Heart left ventricle (tissue), 16 donors: ENCODE results near the gene TECR. TPM values are rescaled to one million over a fixed set of nuclear protein-coding genes. Genes with fewer than 3 reads are reported as not detected.

ENCODE experiments used
- ATAC-seq, 4 donors: fragments of 200-7000 bp; cut with Tn5 transposase; one replicate each; pipeline ENCODE4 v1.9.1; 2020 to 2022; ENCODE audit warnings: moderate library complexity in 4 of 4, mild to moderate bottlenecking in 3 of 4, moderate number of reproducible peaks in 1 of 4
- DNase-seq, 5 donors: peaks; one replicate each; pipeline ENCODE4 v3.0.0-alpha.2; 2020
- H3K27ac ChIP-seq, 12 donors: fragments of 200-600 bp; sonication (generic) in 4 of 12; one replicate each; pipeline versions ENCODE4 v1.5.0 to v1.8.0; 2016 to 2022; ENCODE audit warnings: mild to moderate bottlenecking in 2 of 12
- H3K27me3 ChIP-seq, 9 donors: fragments of 200-600 bp; sonication (generic) in 2 of 9; one replicate each; pipeline versions ENCODE4 v1.5.1 to v1.8.0; 2016 to 2022; ENCODE audit warnings: mild to moderate bottlenecking in 3 of 9
- H3K36me3 ChIP-seq, 9 donors: fragments of 200-600 bp; sonication (generic) in 2 of 9; one replicate each; pipeline versions ENCODE4 v1.5.0 to v1.8.0; 2018 to 2022; ENCODE audit warnings: mild to moderate bottlenecking in 2 of 9
- H3K4me1 ChIP-seq, 12 donors: fragments of 200-600 bp; sonication (generic) in 4 of 12; one replicate each; pipeline versions ENCODE4 v1.5.0 to v1.8.0; 2016 to 2022; ENCODE audit warnings: mild to moderate bottlenecking in 3 of 12
- H3K4me3 ChIP-seq, 12 donors: fragments of 200-600 bp; sonication (generic) in 4 of 12; one replicate each; pipeline versions ENCODE4 v1.5.0 to v1.8.0; 2017 to 2022; ENCODE audit warnings: mild to moderate bottlenecking in 9 of 12, moderate library complexity in 4 of 12
- H3K9me3 ChIP-seq, 12 donors: fragments of 200-600 bp; sonication (generic) in 4 of 12; one replicate each; pipeline versions ENCODE4 v1.5.0 to v1.8.0; 2016 to 2022; ENCODE audit warnings: mild to moderate bottlenecking in 1 of 12
- POLR2A ChIP-seq, 2 donors: fragments of 450-650 bp; IDR thresholded peaks; one replicate each; pipeline ENCODE4 v1.6.1; 2017; ENCODE audit warnings: antibody characterized with exemption in 2 of 2, mild to moderate bottlenecking in 2 of 2, moderate library complexity in 2 of 2
- WGBS, 4 donors: extraction: QIAGEN DNeasy Blood & Tissue Kit in 2 of 4; methylation state at CpG; one replicate each; pipeline versions ENCODE4 v1.1.5 to v1.1.7; 2013 to 2018; 5-methylcytosine and 5-hydroxymethylcytosine counted together
- intact Hi-C, 10 donors: fragments of 100-400 bp; cut with DNase I; formaldehyde crosslinking; loops; one replicate each; pipeline versions ENCODE4 v1.11.1 to v1.14.2; 2022
- polyA plus RNA-seq, 2 donors: library from polyadenylated mRNA; stranded (reverse); fragments of 200-250 nt; gene quantifications; one replicate each; pipeline ENCODE4 v1.2.3, GENCODE V29; 2013
- total RNA-seq, 9 donors: library from RNA; depleted of rRNA in 2 of 9; stranded (reverse); fragments of >200 nt in 2 of 9; fragmentation: NEBNext Ultra II Directional in 3 of 9; extraction: Animal tissue kit (Norgen Biotek cat#: 25700) in 3 of 9; gene quantifications; one replicate each; pipeline versions ENCODE4 v1.1.0 to v1.2.4, GENCODE V29; 2016 to 2023
- TF ChIP-seq, protein P1 (sequence below), 12 donors: fragments of 200-600 bp; sonication (generic) in 4 of 12; IDR thresholded peaks; one replicate each; pipeline versions ENCODE4 v1.5.0 to v1.8.0; 2018 to 2022; ENCODE audit warnings: antibody characterized with exemption in 12 of 12, mild to moderate bottlenecking in 5 of 12
- donor health status: ischemic (EF 13 %, LVEDD 7.1; RV severe dilation, severe dysfunction).
- donor health status: healthy with polysubstance abuse.
- donor health status: DM: no; HTN: yes; CAD: no.
- donor health status: DM: no; HTN: no; CAD: no.
- donor health status: ischemic (EF 25% LVEDD 6.9; RV normal size, moderate dysfunction).
- donor health status: ischemic (EF 25% LVEDD 5.7; RV mildly dilated, moderate dysfunction).
- donor health status: healthy.
- donor health status: DM: yes; HTN: yes; CAD: no.
- donor health status: ischemic (EF 35%, LVEDD 5.7; RV mildly dilated, moderate dysfunction).
- donor health status: nonischemic (EF 11% LVEDD 7.7; RV severe dilation, severe dysfunction).
- donor health status: DM: yes; HTN: yes; CAD: no.
- donor health status: PGD.
- donor health status: ischemic (EF 29% LVEDD 5.4; RV normal size, mild dysfunction).
- donor health status: nonischemic (EF 23%, LVEDD 6.1; RV moderate dilation, normal function).

TECR gene
- total and polyA plus RNA-seq, 11 donors = 48.1 to 102 (median 71.7) TPM

DNA sequence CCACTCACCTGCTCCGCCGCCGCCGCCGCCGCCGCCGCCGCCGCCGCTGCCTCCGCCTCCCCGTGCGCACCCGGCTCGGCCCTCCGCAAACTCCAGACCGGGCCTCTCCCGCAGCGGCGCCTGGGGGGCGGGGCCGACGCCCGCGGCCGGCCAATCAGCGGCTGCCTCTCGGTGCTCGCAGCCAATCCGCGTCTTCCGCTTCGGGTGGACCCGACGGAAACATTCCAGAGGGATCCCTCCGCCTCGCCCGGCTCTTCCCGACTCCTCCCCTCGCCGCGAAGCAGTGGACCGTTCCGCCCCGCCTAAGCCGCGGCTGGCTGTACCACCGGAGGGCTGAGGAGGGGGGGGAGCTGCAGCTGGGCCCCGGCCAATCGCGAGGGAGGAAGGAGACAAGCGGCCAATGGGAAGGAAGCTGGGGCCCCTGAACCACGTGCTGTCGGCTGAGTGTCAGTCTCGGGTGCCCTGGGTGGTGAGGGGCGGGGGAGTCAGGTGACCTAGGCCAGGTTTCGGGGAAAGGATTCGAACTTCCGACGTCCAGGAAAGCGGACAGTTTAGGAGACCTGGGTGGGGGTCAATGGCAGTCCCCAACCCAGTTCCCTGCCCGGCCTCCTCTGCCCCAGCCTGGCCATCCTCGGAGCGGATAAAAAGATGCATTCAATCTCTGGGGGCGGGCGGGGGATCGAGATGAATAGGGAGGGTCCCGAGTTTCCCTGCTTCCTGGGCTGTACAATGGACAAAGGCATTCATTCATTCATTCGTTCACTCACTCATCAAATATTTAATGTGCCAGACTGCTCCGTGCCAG is 33.2 kb upstream of the TECR start, which contains the start of gene GIPC1:
Gene GIPC1 (minus strand): TSS at position 99 of the 805 bp plus-strand sequence. CDS start 13,151 bp downstream, outside the sequence.
- peak within 1 kb of the TSS; percentile 64 to 96 (median 91) for H3K4me3 ChIP-seq
- DNase-seq (peak; percentile 97 to 98 (median 98)), ATAC-seq (peak; percentile 97 to 99 (median 98))
- intact Hi-C loops = loop anchor here in 2 of 10 donors (2.0 to 10.0 kb wide), 2 partner anchors 21 to 361 kb away; partner anchors contain the start of gene ASF1B (in 1 of the 2)
- TF ChIP-seq POLR2A (IDR thresholded peaks at IDR 0.05) = peak in 1 of 2 donors; percentile 53
- TF ChIP-seq, protein P1, sequence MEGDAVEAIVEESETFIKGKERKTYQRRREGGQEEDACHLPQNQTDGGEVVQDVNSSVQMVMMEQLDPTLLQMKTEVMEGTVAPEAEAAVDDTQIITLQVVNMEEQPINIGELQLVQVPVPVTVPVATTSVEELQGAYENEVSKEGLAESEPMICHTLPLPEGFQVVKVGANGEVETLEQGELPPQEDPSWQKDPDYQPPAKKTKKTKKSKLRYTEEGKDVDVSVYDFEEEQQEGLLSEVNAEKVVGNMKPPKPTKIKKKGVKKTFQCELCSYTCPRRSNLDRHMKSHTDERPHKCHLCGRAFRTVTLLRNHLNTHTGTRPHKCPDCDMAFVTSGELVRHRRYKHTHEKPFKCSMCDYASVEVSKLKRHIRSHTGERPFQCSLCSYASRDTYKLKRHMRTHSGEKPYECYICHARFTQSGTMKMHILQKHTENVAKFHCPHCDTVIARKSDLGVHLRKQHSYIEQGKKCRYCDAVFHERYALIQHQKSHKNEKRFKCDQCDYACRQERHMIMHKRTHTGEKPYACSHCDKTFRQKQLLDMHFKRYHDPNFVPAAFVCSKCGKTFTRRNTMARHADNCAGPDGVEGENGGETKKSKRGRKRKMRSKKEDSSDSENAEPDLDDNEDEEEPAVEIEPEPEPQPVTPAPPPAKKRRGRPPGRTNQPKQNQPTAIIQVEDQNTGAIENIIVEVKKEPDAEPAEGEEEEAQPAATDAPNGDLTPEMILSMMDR (IDR thresholded peaks at IDR 0.05) = no peak
- peaks cover 0 to 14% (median 10%) of the 10 kb centered on the region in 9 donors for H3K36me3 ChIP-seq
- no peaks in the 10 kb centered on the region for H3K27me3 ChIP-seq
- H3K27ac ChIP-seq = peak within 1 kb of the TSS in 11 of 12 donors; percentile 56 to 88 (median 75)
- WGBS, 4 donors = 2 to 12% (median 4%) methylated on average over 21 to 71 of the region's 71 CpGs
- peaks cover 5 to 33% (median 22%) of the 10 kb centered on the region in 12 donors for H3K4me1 ChIP-seq
- H3K9me3 ChIP-seq = no peaks in the 10 kb centered on the region

DNA sequence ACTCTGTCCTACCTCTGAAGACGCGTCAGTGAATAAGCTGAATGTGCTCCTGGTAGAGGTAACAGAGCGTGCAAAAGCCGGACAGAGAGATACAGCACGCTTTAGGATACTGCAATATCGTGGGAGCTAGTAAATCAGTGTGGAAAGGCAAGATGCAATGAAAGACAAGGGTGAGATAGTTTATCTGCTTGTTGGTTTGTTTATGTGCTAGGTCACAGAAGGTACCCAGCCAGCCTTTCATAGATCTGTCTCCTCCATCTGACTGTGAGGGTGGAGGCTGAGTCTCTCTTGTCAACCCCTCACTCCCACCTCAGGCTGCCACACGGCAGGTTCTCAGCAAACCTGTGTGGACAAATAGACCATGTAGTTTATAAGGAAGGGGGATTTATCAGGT is 32.6 kb upstream of the TECR start:
- DNase-seq (no peak), ATAC-seq (no peak)
- no peaks in the 10 kb centered on the region for H3K27me3 ChIP-seq
- H3K36me3 ChIP-seq = peaks cover 0 to 8% (median 4%) of the 10 kb centered on the region in 9 donors
- H3K4me1 ChIP-seq = peaks cover 5 to 33% (median 22%) of the 10 kb centered on the region in 12 donors
- TF ChIP-seq, protein P1 (IDR thresholded peaks at IDR 0.05) = no peak
- TF ChIP-seq POLR2A (IDR thresholded peaks at IDR 0.05) = no peak
- H3K27ac ChIP-seq = peak overlapping the region in 11 of 12 donors; percentile 7 to 88 (median 60)
- 33 to 42% (median 34%) methylated on average over 7 of the region's 7 CpGs for WGBS, 4 donors
- intact Hi-C loops = loop anchor here in 2 of 10 donors (2.0 to 10.0 kb wide), 2 partner anchors 20 to 362 kb away; partner anchors contain the start of gene ASF1B (in 1 of the 2)
- no peaks in the 10 kb centered on the region for H3K9me3 ChIP-seq
- H3K4me3 ChIP-seq = peak overlapping the region in 10 of 12 donors; percentile 80 to 94 (median 91)

- ATAC-seq = no peak
- intact Hi-C loops = loop anchor here in 2 of 10 donors (2.0 to 10.0 kb wide), 2 partner anchors 19 to 363 kb away; partner anchors contain the start of gene ASF1B (in 1 of the 2)
- H3K4me3 ChIP-seq = no peak overlapping the region
- peaks cover 0 to 6% (median 0%) of the 10 kb centered on the region in 9 donors for H3K36me3 ChIP-seq
- H3K27me3 ChIP-seq = no peaks in the 10 kb centered on the region
- no peak for DNase-seq
- no peaks in the 10 kb centered on the region for H3K9me3 ChIP-seq
- H3K27ac ChIP-seq = peak overlapping the region in 10 of 12 donors; percentile 7 to 88 (median 58)
- H3K4me1 ChIP-seq = peaks cover 5 to 33% (median 22%) of the 10 kb centered on the region in 12 donors
- peak in 1 of 2 donors; percentile 13 for TF ChIP-seq POLR2A (IDR thresholded peaks at IDR 0.05)
- TF ChIP-seq, protein P1 (IDR thresholded peaks at IDR 0.05) = no peak
- 41 to 54% (median 47%) methylated on average over 4 to 6 of the region's 6 CpGs for WGBS, 4 donors
These were observed 32.0 kb upstream of the TECR start for GRCh38 chr19:14497228-14497921.
